HG02623 (cell line): Measurements from ENCODE around the gene CDK9.
"Not testable (repeated sequence)": the region's sequence is repeated elsewhere in the genome, so short reads cannot be mapped to it uniquely, and the experiment has no call there.

Experiments used
- ATAC-seq: cut with Tn5 transposase; IDR thresholded peaks from one replicate; pipeline ENCODE4 v1.9.1; 2021; ENCODE audit warnings: moderate library complexity; ENCODE audit not compliant: unreplicated experiment

The CDK9 gene

DNA sequence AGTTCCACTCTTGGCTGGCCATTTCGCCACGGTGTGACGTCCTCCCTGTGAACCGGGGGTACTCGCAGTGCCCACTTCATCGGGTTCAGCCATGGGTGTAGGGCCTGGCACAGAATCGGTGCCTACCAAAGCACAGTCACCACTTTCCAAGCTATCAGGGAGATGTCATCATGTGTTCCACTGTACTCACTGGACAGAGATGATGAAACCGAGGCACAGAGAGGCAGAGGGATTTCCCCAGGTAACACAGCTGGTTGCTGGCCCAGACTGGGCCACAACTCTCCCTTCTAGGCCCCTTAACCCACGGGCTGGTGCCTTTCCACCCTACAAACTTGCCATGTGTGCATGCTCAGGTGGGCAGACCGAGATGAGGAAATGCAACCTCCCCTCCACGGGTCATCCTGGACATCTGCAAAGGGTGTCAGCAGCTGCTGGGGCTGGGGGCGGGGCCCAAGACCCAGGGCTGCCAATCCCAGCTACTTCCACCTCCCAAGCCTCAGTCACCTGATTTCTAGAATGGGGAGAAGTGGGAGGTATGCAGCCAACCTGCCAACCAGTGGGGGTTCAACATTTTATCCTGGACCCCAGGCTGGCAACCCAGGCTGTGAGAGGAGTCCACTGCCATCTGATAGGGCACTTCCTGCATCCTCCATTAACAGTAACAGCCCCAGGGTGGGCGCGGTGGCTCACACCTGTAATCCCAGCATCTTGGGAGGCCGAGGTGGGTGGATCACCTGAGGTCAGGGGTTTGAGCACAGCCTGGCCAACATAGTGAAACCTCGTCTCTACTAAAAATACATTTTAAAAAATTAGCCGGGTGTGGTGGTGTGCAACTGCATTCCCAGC lies 6.5 kb upstream of the CDK9 start:
- peak; percentile 39 for ATAC-seq

GRCh38 chr9:127780126-127780885 lies 5.5 kb upstream of the CDK9 start:
- ATAC-seq: no peak

- ATAC-seq: not testable (repeated sequence)
These were observed 4.9 kb upstream of the CDK9 start for GRCh38 chr9:127780909-127781308.

GRCh38 chr9:127781806-127782205 lies 4.0 kb upstream of the CDK9 start:
- no peak for ATAC-seq

DNA sequence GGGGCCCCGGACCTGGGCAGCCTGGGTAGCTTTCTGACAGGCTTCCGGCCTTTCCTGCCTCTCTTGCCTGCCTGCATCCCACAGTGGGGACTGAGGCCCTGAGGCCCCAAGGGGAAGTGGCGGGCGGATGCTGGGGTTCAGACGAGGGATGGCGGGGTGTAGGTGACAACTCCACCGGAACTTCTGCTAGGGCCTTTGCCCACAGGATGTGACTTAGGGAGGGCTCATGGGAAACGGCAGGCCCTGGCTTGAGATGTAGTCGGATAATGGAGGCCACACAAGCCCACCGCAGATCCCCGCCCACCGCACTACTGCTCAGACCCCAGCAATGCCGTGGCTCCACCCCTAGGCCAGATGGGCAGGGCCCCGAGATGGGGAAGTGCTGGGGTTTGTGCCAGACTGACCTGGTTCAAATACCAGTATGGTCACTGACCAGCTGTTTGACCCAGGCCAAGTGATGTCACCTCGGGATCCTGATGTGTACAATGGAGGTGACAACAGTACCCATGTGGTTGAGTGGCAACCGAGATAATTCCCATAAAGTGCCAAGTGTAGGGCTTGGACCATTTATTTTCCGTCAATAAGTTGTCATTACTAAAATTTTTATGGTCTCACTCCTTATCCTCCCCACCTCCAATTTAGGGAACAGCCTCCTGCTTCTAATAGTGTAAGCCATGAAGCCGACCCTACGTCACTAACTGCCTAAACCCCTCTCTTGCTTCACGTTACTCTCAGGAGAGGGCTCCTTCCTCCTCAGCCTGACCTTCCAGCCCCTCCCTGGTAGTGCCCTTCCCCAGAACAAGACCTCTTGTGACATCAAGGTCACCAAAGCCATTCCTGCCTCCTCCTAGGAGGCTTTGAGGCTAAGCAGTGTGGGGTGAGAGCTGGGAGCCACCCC lies 2.5 kb upstream of the CDK9 start:
- ATAC-seq: no peak

DNA sequence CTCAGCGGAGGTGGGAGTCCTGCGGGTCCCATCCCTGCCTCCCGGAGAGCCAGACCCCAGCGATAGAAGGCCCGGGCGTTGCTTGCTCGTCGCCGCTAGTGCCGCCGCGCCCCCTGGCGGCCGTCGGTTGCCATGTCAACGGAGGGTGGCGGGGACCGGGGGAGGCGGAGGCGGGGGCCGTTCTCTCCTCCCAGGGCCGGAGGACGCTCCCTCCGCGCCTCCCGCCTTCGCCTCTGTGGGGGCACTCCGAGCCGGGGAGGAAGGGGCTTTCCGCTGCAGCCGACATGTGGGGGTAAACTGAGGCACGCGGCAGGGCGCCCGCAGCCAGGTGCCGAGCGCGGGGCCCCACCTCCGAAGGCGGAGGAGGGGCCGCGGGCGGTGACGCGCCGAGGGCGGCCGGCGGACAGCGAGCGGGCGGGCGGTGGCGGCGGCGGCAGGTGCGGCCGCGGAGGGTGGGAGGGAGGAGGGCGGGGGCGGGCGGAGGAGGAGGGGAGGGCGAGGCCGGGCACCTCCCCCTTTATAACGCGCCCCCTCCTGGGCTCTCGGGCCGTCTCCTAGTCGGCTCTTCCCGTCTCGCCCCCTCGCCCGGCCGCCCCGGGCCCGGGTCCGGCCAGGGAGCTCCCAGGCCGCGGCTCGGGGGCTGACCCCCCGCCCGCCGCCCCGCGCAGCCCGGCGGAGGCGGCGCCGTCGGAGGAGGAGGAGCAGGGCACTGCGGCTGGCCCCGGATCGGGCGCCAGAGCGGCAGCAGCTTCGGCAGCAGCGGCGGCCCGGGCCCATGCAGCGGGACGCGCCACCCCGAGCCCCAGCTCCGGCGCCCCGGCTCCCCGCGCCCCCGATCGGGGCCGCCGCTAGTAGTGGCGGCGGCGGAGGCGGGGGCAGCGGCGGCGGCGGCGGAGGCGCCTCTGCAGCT lies 556 bp upstream of the CDK9 start:
- ATAC-seq: peak; percentile 44

GRCh38 chr9:127786773-127787104 lies 905 bp downstream of the CDK9 start:
- no peak for ATAC-seq

DNA sequence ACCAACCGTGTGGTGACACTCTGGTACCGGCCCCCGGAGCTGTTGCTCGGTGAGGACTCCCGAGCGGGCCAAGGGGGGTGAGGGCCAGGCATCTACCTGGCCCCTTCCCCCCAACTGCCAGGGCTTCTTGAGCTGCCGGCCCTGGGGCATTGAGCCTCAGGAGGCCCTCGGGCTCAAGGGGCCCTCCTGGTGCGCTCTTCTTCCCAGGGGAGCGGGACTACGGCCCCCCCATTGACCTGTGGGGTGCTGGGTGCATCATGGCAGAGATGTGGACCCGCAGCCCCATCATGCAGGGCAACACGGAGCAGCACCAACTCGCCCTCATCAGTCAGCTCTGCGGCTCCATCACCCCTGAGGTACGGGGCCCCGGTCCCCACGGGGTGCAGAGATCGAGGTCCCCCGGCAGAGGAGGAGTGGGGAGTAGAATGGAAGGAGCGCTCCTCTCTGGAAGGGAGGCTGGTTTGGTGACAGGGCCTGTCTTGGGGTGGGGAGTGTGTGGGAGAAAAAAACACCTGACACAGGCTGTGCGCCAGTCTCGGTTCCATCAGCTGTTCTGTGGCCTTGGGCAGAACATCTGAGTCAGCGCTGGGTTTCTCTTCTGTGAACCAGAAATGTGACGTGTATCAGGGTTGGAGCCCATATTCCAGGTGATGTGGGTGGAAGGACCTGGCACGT lies 2.6 kb downstream of the CDK9 start:
- no peak for ATAC-seq

- ATAC-seq: no peak
These were observed 3.3 kb downstream of the CDK9 start for GRCh38 chr9:127789179-127789578.

- no peak for ATAC-seq
These were observed 4.4 kb downstream of the CDK9 start for GRCh38 chr9:127790094-127790855.

- no peak for ATAC-seq
These were observed 5.3 kb downstream of the CDK9 start for GRCh38 chr9:127791085-127791484.

GRCh38 chr9:127792417-127793031 lies 6.7 kb downstream of the CDK9 start:
- ATAC-seq: no peak

- ATAC-seq: no peak
These were observed 7.4 kb downstream of the CDK9 start for GRCh38 chr9:127793093-127793708.

- ATAC-seq: no peak
These were observed 8.4 kb downstream of the CDK9 start for GRCh38 chr9:127794001-127794791.

GRCh38 chr9:127796225-127796813 lies 10.5 kb downstream of the CDK9 start:
- ATAC-seq: no peak

- no peak for ATAC-seq
These were observed 11.1 kb downstream of the CDK9 start for GRCh38 chr9:127796852-127797370.
